AG09309 (cell line): Measurements from ENCODE around the gene SUPT3H.

Experiments used
- DNase-seq: peaks from one replicate; pipeline ENCODE4 v3.0.0-alpha.2; 2010; ENCODE audit warnings: low read depth
- H3K4me3 ChIP-seq: 2 replicates; pipeline ENCODE4 v1.5.1; 2011; ENCODE audit warnings: mild to moderate bottlenecking, low read depth, low read length, moderate library complexity; ENCODE audit not compliant: control insufficient read depth
- TF ChIP-seq, protein P1 (sequence below): IDR thresholded peaks from 2 replicates; pipeline ENCODE4 v1.5.1; 2011; ENCODE audit warnings: mild to moderate bottlenecking, low read depth, low read length, inconsistent platforms; ENCODE audit not compliant: insufficient read depth, control insufficient read depth; ENCODE audit errors: missing control alignments

Gene SUPT3H

DNA sequence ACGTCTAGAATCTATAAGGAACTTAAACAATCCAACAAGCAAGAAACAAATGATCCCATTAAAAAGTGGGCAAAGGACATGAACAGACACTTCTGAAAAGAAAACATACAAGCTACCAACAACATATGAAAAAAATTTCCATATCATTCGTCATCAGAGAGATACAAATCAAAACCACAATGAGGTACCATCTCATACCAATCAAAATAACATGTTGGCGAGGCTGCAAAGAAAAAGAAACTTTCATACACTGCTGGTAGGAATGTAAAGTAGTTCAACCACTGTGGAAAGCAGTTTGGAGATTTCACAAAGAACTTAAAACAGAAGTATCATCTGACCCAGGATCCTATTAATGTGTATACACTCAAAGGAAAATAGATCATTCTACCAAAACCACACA lies 293.5 kb downstream of the SUPT3H start:
- H3K4me3 ChIP-seq = no peak overlapping the region
- no peak for DNase-seq
- TF ChIP-seq, protein P1, sequence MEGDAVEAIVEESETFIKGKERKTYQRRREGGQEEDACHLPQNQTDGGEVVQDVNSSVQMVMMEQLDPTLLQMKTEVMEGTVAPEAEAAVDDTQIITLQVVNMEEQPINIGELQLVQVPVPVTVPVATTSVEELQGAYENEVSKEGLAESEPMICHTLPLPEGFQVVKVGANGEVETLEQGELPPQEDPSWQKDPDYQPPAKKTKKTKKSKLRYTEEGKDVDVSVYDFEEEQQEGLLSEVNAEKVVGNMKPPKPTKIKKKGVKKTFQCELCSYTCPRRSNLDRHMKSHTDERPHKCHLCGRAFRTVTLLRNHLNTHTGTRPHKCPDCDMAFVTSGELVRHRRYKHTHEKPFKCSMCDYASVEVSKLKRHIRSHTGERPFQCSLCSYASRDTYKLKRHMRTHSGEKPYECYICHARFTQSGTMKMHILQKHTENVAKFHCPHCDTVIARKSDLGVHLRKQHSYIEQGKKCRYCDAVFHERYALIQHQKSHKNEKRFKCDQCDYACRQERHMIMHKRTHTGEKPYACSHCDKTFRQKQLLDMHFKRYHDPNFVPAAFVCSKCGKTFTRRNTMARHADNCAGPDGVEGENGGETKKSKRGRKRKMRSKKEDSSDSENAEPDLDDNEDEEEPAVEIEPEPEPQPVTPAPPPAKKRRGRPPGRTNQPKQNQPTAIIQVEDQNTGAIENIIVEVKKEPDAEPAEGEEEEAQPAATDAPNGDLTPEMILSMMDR = no peak

DNA sequence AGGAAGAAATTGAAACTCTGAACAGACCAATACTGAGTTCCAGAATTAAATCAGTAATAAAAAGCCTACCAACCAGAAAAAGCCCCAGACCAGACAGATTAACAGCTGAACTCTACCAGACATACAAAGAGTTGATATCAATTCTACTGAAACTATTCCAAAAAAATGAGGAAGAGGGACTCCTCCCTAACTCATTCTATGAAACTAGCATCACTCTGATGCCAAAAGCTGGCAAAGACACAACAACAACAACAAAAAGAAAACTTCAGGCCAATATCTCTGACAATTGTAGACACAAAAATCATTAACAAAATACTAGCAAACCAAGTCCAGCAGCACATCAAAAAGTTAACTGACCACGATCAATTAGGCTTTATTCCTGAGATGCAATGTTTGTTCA lies 295.6 kb downstream of the SUPT3H start:
- H3K4me3 ChIP-seq = no peak overlapping the region
- DNase-seq = no peak
- TF ChIP-seq, protein P1 = no peak

DNA sequence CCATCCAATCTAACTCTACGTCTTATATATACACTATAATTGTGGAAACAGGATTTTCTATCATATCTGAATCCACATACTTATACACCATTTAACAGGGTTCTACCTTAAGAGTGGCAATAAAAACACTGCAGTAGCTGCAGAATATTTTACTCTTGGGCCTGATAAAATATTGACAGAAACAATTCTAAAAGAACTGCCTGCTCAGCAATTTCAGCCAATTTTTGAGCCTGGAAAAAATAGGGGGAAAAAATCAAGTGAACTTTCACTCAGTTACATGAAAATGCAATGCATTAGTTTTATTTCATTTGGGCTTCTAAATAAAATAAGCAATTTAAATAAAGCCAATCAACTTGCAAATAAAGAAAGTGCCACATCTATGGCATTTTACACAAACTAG lies 296.1 kb downstream of the SUPT3H start:
- TF ChIP-seq, protein P1 = no peak
- DNase-seq = no peak
- no peak overlapping the region for H3K4me3 ChIP-seq

DNA sequence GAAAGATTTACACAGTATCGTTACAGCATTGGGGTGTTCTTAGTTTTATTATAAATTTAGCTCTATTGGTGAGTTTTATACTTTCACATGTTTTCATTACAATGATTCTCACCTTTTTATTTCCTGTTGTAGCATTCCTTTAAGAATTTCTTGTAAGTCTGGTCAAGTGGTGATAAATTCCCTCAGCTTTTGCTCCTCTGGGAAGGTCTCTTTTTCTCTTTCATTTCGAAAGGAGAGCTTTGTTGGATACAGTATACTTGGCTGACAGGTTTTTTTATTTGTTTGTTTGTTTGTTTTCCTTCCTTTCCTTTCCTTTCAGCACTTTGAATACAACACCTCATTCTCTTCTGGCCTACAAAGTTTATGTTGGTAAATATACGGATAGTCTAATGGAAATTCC lies 299.3 kb downstream of the SUPT3H start:
- TF ChIP-seq, protein P1 = no peak
- DNase-seq = no peak

DNA sequence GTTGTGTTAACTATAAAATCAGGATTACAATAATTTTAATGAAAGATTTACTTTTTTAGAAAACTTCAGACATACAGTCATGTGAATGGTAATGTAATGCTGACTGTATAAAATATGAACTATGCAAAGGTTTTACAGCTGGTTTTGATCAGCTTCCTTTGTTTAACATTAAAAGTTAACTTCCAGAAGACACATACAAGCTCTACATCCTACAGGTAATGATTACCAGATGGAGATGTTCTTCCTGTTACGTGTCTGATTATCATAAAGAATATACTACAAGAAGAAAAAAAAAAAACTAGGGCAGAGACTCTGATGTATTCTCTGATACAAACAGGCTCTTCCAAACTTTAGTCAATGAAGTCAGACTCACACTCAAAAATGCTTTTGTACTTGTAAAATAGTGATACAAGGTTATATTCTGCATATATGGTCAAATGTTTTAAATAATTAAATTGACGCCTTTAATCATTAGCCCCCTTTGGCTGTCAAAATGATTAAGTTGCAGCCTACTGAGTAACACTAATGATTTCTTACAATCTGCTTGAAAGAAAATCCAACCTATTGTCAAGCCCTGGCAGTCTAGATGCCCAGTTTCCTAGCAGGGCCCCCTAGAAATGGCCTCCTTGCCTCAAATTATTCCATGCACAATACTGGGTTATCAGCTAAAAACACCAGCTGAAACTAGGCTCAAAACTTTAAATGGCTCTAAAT lies 301.4 kb downstream of the SUPT3H start:
- H3K4me3 ChIP-seq = no peak overlapping the region
- DNase-seq = no peak
- TF ChIP-seq, protein P1 = no peak

More for the DNA sequence above, 299.3 kb downstream of the SUPT3H start:
- H3K4me3 ChIP-seq = no peak overlapping the region

DNA sequence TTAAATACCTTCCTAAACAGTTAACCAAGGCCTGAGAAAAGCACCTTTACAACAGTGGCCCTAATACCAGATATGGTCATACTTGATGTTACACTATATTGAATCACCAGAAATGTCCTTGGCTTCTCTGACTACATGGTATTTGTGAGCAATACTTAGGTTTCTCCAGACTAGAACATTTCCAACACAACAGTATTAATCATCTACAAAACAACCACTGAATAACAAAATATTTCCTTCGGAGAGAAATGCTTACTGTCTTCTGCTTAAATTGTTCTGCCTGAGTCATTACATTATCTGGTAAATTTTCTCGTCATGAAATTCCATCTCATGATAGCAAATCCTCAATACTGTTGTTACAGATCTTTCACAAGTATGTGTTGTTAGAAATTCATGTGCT lies 302.5 kb downstream of the SUPT3H start:
- no peak overlapping the region for H3K4me3 ChIP-seq
- TF ChIP-seq, protein P1 = no peak
- DNase-seq = peak; percentile 93
